Measurements from ENCODE around the gene CRTAC1.

GRCh38 chr10:97925308-97925938, 105.0 kb downstream of the CRTAC1 start:
- TF ChIP-seq KDM1A (IDR thresholded peaks at IDR 0.05; ENCODE audit: low read depth): no peak
- TF ChIP-seq POLR2A (IDR thresholded peaks at IDR 0.05; ENCODE audit: low read length): no peak
- TF ChIP-seq, protein P1, sequence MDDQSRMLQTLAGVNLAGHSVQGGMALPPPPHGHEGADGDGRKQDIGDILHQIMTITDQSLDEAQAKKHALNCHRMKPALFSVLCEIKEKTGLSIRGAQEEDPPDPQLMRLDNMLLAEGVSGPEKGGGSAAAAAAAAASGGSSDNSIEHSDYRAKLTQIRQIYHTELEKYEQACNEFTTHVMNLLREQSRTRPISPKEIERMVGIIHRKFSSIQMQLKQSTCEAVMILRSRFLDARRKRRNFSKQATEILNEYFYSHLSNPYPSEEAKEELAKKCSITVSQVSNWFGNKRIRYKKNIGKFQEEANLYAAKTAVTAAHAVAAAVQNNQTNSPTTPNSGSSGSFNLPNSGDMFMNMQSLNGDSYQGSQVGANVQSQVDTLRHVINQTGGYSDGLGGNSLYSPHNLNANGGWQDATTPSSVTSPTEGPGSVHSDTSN (IDR thresholded peaks at IDR 0.05): no peak
- TF ChIP-seq, protein P2, sequence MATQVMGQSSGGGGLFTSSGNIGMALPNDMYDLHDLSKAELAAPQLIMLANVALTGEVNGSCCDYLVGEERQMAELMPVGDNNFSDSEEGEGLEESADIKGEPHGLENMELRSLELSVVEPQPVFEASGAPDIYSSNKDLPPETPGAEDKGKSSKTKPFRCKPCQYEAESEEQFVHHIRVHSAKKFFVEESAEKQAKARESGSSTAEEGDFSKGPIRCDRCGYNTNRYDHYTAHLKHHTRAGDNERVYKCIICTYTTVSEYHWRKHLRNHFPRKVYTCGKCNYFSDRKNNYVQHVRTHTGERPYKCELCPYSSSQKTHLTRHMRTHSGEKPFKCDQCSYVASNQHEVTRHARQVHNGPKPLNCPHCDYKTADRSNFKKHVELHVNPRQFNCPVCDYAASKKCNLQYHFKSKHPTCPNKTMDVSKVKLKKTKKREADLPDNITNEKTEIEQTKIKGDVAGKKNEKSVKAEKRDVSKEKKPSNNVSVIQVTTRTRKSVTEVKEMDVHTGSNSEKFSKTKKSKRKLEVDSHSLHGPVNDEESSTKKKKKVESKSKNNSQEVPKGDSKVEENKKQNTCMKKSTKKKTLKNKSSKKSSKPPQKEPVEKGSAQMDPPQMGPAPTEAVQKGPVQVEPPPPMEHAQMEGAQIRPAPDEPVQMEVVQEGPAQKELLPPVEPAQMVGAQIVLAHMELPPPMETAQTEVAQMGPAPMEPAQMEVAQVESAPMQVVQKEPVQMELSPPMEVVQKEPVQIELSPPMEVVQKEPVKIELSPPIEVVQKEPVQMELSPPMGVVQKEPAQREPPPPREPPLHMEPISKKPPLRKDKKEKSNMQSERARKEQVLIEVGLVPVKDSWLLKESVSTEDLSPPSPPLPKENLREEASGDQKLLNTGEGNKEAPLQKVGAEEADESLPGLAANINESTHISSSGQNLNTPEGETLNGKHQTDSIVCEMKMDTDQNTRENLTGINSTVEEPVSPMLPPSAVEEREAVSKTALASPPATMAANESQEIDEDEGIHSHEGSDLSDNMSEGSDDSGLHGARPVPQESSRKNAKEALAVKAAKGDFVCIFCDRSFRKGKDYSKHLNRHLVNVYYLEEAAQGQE (IDR thresholded peaks at IDR 0.05): no peak
- no peak for TF ChIP-seq CTCF (IDR thresholded peaks at IDR 0.05)
- TF ChIP-seq EP300 (IDR thresholded peaks at IDR 0.05): no peak

Data from A549 (cell line).